Skeletal muscle tissue (tissue), 4 donors: ENCODE measurements around the gene KCP. TPM values are rescaled to one million over a fixed set of nuclear protein-coding genes. Genes with fewer than 3 reads are reported as not detected.

Source experiments
- H3K27ac ChIP-seq: one replicate; pipeline ENCODE4 v1.7.0; 2013; ENCODE audit warnings: mild to moderate bottlenecking, low read depth, low read length, inconsistent platforms
- H3K27me3 ChIP-seq, 3 donors: one replicate each; pipeline ENCODE4 v1.7.0; 2013; ENCODE audit warnings: low read length in 3 of 3; ENCODE audit not compliant: control insufficient read depth in 3 of 3, insufficient read depth in 3 of 3
- H3K36me3 ChIP-seq, 3 donors: one replicate each; pipeline ENCODE4 v1.7.0; 2013; ENCODE audit warnings: low read length in 3 of 3; ENCODE audit not compliant: control insufficient read depth in 3 of 3, insufficient read depth in 3 of 3
- H3K4me1 ChIP-seq, 3 donors: one replicate each; pipeline ENCODE4 v1.7.0; 2013; ENCODE audit warnings: low read length in 3 of 3, mild to moderate bottlenecking in 3 of 3; ENCODE audit not compliant: control insufficient read depth in 3 of 3, insufficient read depth in 3 of 3
- H3K4me3 ChIP-seq, 3 donors: one replicate each; pipeline ENCODE4 v1.7.0; 2013; ENCODE audit warnings: low read length in 3 of 3
- H3K9ac ChIP-seq, 3 donors: one replicate each; pipeline ENCODE4 v1.7.0; 2013; ENCODE audit warnings: low read length in 3 of 3, mild to moderate bottlenecking in 3 of 3, moderate library complexity in 2 of 3, low read depth in 1 of 3
- H3K9me3 ChIP-seq, 3 donors: one replicate each; pipeline ENCODE4 v1.7.0; 2013; ENCODE audit warnings: low read length in 3 of 3; ENCODE audit not compliant: control insufficient read depth in 3 of 3
- total RNA-seq: library from RNA; depleted of rRNA; stranded (reverse); fragments of >200 nt; gene quantifications from one replicate; pipeline ENCODE4 v1.2.3, GENCODE V29; 2014
- donor health status: Osteomylitis.

KCP gene
- total RNA-seq, 1 donor from 2014 or later: under 0.01 TPM

- Histone ChIP-seq H3K9ac (no peak overlapping the region), H3K27me3 (peaks cover 22 to 31% (median 28%) of the 10 kb centered on the region in 3 donors), H3K36me3 (no peaks in the 10 kb centered on the region), H3K4me1 (peaks cover 6 to 14% (median 7%) of the 10 kb centered on the region in 3 donors), H3K27ac (peak overlapping the region; percentile 7), H3K9me3 (no peaks in the 10 kb centered on the region), H3K4me3 (no peak overlapping the region)
Measured at GRCh38 chr7:128939075-128939860, 28.8 kb upstream of the KCP start.

DNA sequence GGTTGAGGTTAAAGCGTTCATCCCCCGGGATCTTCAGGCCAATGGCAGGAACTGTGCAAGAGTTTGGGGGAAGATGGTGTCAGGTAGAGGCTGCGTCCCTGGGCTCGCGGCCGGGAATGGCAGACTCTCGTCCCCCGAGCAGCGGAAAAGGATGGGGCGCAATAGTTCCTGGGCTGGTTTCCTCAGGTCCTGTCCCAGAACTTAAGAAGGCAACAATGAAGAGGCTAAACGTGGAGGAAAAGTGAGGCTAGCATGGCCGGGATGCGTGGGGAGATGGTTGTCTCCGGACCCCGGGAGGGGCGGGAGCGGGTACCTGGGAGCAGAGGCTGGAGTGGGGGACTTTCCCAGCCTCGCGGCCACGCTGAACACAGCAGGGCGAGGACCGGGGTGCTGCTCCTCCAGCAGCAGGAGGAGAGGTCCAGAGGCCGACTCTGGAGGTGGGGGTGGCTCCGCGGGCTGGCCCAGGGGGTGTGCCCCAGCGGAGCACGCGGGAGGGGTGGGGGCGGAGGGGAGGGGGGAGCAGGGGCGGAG is 28.1 kb upstream of the KCP start:
- Histone ChIP-seq H3K27me3 (peaks cover 24 to 33% (median 28%) of the 10 kb centered on the region in 3 donors), H3K4me1 (peaks cover 6 to 14% (median 7%) of the 10 kb centered on the region in 3 donors), H3K9me3 (no peaks in the 10 kb centered on the region), H3K4me3 (peak overlapping the region; percentile 47 to 69 (median 56)), H3K9ac (peak overlapping the region in 1 of 3 donors; percentile 14), H3K27ac (no peak overlapping the region), H3K36me3 (no peaks in the 10 kb centered on the region)

- H3K4me1 ChIP-seq: peaks cover 6 to 16% (median 9%) of the 10 kb centered on the region in 3 donors
- no peaks in the 10 kb centered on the region for H3K9me3 ChIP-seq
- peaks cover 31 to 34% (median 32%) of the 10 kb centered on the region in 3 donors for H3K27me3 ChIP-seq
- no peaks in the 10 kb centered on the region for H3K36me3 ChIP-seq
- H3K9ac ChIP-seq: peak within 1 kb of the TSS in 2 of 3 donors; percentile 14 to 45
- no peak within 1 kb of the TSS for H3K27ac ChIP-seq
- H3K4me3 ChIP-seq: peak within 1 kb of the TSS; percentile 47 to 69 (median 56)
Measured at GRCh38 chr7:128937647-128938543, 27.4 kb upstream of the KCP start, which contains the start of gene IRF5. Gene IRF5 (plus strand): TSS chr7:128937927. CDS start chr7:128942082, 4,155 bp downstream.

GRCh38 chr7:128937271-128937646 is 26.8 kb upstream of the KCP start:
- no peaks in the 10 kb centered on the region for H3K36me3 ChIP-seq
- H3K4me3 ChIP-seq: peak overlapping the region; percentile 38 to 56 (median 47)
- no peak overlapping the region for H3K27ac ChIP-seq
- peaks cover 32 to 34% (median 32%) of the 10 kb centered on the region in 3 donors for H3K27me3 ChIP-seq
- no peaks in the 10 kb centered on the region for H3K9me3 ChIP-seq
- peaks cover 6 to 20% (median 10%) of the 10 kb centered on the region in 3 donors for H3K4me1 ChIP-seq
- H3K9ac ChIP-seq: peak overlapping the region in 1 of 3 donors; percentile 45

GRCh38 chr7:128936798-128937197 is 26.3 kb upstream of the KCP start:
- H3K9me3 ChIP-seq: no peaks in the 10 kb centered on the region
- peaks cover 28 to 36% (median 35%) of the 10 kb centered on the region in 3 donors for H3K27me3 ChIP-seq
- H3K4me1 ChIP-seq: peaks cover 6 to 20% (median 10%) of the 10 kb centered on the region in 3 donors
- no peak overlapping the region for H3K27ac ChIP-seq
- no peaks in the 10 kb centered on the region for H3K36me3 ChIP-seq
- no peak overlapping the region for H3K4me3 ChIP-seq
- no peak overlapping the region for H3K9ac ChIP-seq

DNA sequence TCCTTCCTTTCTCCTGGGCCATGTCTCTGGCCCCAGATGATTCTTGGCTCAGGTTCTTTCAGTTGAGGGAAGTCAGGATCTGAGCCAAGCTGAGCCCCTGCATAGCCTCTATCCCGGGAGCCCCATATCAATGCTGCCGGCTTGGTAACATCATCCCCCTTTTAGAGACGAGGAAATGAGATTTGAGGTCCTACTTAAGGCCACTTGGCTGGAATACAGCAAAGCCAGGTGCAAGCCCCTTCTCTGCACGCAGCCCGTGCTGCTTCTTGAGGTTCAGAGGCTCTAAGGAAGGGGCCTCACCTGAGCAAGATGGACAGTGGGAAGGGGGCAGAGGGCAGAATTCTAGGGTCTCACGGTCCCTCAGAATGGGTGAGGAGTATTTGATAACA is 24.8 kb upstream of the KCP start:
- no peak overlapping the region for H3K9ac ChIP-seq
- H3K36me3 ChIP-seq: no peaks in the 10 kb centered on the region
- H3K4me3 ChIP-seq: no peak overlapping the region
- H3K4me1 ChIP-seq: peaks cover 6 to 20% (median 10%) of the 10 kb centered on the region in 3 donors
- H3K9me3 ChIP-seq: no peaks in the 10 kb centered on the region
- H3K27me3 ChIP-seq: peaks cover 28 to 37% (median 36%) of the 10 kb centered on the region in 3 donors
- H3K27ac ChIP-seq: no peak overlapping the region

- H3K27me3 ChIP-seq: peaks cover 27 to 37% (median 32%) of the 10 kb centered on the region in 3 donors
- H3K9ac ChIP-seq: no peak overlapping the region
- no peaks in the 10 kb centered on the region for H3K36me3 ChIP-seq
- H3K4me3 ChIP-seq: no peak overlapping the region
- peaks cover 6 to 20% (median 10%) of the 10 kb centered on the region in 3 donors for H3K4me1 ChIP-seq
- peak overlapping the region; percentile 3 for H3K27ac ChIP-seq
- H3K9me3 ChIP-seq: no peaks in the 10 kb centered on the region
Measured at GRCh38 chr7:128934361-128935341, 24.1 kb upstream of the KCP start.

DNA sequence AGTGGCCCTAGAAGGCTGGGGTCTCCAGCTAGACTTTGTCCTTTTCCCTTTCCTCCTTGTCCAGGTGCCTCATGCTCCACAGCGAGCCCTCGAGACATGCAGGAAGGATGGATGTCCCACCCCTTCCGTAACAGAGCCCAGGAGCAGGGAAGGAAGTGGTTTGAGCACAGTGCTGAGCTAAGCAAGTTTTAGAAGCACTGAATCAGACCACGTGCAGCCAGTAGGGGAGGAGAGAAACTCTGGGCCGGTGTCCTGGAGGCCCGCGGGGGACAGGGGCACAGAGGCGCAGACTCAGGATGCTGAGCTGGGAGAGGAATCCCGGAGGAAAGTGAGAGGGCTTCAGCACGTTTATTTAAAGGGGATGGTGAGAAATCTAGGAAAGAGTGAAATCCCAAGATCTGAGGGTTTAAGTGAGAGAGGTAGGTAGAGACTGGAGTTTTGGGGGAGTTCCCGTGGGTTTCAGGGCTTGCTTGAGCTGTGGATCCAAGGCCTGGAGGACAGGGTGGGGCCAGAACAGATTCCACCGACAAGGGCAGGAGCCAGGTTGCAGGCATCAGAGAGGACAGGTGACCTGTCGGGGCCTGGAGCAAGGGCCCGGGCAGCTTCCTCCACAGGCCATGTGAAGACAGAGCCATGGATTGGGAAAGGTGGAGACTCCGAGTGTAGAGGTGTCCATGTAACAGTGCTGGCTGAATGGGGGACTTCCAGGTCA is 22.8 kb upstream of the KCP start:
- peaks cover 2 to 16% (median 6%) of the 10 kb centered on the region in 3 donors for H3K4me1 ChIP-seq
- no peaks in the 10 kb centered on the region for H3K9me3 ChIP-seq
- H3K9ac ChIP-seq: no peak overlapping the region
- no peaks in the 10 kb centered on the region for H3K36me3 ChIP-seq
- H3K27ac ChIP-seq: no peak overlapping the region
- no peak overlapping the region for H3K4me3 ChIP-seq
- H3K27me3 ChIP-seq: peaks cover 18 to 38% (median 23%) of the 10 kb centered on the region in 3 donors
